Activated CD8-positive, alpha-beta memory T cell treated with anti-CD3 and anti-CD28 coated beads for 48 hours (primary cell): ENCODE data around the gene PCNX1.
A peak's percentile ranks its signal among the peaks of the same experiment; 100 is the strongest.
"Not testable (repeated sequence)": the region's sequence is repeated elsewhere in the genome, so short reads cannot be mapped to it uniquely, and the experiment has no call there.

ENCODE experiments used
- DNase-seq, 3 experiments: peaks; one replicate each; pipeline ENCODE4 v3.0.0-alpha.2; 2020; ENCODE audit warnings: low read depth in 2 of 3, low spot score in 2 of 3

PCNX1 gene

DNA sequence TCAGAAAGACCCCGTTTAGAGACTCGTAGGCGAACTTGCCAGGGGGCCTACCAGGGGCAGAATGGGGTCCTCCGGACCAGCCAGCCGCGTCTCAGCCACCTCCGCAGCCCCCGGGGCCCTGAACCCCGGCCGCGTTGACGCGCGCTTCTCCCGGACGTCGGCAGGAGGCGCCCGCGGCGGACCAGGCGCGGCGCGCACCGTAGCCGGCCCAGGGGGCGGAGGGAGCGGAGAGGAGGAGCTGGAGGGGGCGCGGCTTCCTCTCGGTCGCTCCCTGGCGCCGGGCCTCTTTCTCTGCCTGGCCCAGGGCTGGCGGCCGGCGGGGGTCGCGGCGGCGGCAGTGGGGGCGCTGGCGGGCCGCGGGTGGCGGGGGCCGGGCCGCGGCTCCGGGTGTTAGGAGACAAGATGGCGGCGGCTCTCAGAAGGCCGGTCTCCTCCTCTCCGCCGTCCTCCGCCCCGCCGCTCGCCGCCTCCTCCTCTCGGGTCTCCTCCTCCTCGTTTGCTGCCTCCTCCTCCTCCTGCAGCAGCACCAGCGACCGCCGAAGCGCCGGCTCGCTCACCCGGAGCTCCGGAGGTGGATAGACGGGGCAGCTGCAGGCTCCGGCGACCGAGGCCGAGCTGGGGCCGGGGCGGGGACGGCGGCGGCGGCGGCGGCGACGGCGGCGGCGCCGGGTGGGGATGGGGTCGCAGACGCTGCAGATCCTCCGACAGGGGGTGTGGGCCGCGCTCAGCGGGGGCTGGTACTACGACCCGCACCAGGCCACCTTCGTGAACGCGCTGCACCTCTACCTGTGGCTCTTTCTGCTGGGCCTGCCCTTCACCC lies at the start of gene PCNX1:
TSS of gene PCNX1 (plus strand) at position 284 of the 820 bp plus-strand sequence. CDS start at position 676, 392 bp downstream.
- DNase-seq: peak; percentile 74 to 85 (median 82)

DNA sequence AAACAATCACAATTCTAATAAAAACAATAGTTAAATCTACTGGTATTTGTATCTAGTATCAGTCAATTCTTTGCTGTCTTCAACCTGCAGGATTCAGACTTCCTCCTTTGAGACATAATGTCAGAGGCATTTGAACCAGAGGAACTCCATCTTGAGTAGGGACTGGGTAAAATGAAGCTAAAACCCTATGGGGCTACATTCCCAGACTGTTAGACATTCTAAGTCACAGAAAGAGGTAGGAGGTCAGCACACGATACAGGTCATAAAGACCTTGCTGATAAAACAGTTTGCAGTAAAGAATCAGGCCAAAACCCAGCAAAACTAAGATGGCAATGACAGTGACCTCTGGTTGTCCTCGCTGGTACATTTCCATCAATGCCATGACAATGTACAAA lies 49.8 kb upstream of the PCNX1 start:
- DNase-seq: no peak

DNA sequence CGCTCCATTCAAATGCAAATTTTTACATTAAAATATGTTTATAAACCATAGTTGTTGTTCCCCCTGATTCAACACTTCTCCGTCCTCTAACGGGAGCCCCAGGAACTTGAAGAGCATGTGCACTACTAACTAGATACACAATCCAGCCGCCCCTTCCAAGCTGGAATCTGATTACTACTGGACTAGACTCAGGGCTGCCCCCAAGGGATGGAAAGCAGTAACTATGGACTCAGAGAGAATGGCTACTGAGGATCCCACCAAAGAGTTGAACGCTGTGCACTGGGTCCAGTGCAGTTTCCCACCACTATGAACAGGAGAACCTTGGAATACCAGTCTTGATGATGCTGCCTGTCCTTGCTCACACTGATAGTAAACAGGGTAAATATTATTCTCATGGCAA lies 48.6 kb upstream of the PCNX1 start:
- no peak for DNase-seq

DNA sequence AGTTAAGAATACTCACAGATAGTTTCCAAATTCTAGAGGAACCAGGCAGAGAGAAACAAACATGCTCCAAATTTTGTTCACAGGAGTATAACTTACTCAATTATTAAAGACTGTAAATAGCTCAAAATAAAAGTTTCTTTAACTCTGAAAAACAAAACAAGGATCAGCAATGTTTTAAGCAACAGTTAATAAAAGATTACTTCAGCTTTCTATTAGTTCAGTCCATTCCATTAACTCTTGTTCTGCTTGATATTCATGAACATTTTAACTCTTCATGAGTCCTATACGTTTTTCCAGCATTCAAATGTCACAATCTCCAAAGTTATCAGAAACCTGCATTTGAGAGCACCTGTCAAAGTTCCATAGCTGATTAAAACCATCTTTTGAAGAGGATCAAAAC lies 40.3 kb upstream of the PCNX1 start:
- not testable (repeated sequence) for DNase-seq

DNA sequence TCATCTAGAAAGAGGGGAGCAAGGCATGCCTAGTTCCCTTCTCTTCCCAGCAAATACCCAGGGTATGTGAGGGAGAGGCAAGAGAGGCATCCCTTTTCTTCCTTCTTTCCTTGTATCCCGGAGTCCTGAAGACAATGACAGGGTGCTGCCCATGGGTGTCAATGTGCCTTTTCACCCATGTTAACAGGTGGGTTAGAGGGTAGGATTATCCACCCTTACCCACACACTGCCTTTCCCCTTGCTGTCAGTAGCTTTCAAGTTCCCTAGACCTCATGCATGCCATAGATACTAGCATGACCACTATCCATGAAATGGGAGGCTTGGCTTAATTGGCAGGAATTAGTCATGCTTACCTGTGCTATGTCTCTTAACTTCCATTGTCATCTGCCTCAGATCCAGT lies 36.3 kb upstream of the PCNX1 start:
- no peak for DNase-seq

DNA sequence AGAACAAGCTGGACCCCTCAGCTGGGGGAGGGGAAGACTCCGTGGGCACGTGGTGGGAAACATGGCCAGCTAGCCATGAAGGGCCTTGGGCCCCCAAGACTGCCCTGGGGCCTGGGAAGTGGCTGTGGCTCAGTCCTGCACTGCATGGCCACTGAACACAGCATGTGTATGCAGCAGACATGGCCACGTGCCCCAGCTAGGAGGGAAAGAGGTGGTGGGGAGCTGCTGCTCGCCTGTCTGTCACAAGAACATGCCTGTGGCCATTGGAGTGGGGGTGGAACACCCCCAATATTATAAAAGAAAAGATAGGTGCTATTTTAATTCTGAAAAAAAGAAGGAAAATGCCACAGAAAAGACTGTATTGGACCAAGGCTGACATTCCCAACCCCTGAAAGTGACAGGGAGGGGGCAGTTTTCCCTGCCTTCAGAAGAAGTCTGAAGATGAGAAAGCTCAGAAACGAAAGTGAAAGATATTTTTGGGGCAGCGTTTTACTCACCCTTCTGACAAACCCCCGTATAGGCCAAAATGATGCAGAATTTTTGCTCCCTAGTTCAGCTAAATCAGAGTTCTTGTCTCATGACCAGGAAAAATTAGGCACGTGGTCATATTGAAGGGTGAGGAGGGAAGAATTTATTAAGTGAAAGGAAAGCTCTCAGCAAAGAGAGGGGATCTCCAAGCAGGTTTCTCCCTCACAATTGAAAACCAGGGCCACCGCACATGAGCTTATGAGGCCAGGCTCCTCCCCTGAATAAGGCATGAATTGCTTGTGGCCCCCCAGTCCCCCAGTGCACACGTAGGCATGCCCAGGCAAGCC lies 35.2 kb upstream of the PCNX1 start:
- no peak for DNase-seq

DNA sequence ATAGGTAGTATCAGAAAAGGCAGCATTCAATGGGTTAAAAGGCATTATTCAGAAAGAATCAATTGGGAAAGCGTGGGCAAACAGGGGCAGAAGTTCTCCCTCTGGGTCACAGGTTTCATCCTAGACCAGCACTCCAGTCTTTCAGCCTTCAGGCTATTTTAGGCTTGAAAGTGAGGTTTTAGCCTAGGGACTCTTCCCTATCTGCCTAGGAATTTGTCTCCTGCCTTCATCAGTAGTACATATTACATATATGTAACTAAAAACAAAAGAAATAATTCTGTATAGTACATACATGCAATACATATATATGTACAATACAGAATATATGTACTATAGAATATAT lies 34.6 kb upstream of the PCNX1 start:
- DNase-seq: no peak

DNA sequence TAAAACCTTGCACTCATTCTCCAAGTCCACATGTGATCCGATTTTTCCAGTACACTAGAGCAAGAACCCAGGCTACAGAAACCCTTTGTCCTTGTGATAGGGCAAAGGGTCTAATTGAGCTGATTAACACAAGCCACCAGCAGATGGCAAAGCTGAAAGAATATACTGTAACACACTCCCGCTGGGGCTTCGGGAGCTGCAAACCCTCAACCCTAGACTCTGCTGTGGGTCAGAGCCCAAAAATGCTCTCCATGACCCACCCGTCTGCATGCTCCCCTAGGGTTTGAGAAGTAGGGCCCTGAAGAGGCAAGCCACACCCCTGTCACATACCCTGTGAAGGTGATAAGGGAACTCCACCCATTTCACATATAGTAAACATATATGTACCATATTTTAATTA lies 33.6 kb upstream of the PCNX1 start:
- no peak for DNase-seq

DNA sequence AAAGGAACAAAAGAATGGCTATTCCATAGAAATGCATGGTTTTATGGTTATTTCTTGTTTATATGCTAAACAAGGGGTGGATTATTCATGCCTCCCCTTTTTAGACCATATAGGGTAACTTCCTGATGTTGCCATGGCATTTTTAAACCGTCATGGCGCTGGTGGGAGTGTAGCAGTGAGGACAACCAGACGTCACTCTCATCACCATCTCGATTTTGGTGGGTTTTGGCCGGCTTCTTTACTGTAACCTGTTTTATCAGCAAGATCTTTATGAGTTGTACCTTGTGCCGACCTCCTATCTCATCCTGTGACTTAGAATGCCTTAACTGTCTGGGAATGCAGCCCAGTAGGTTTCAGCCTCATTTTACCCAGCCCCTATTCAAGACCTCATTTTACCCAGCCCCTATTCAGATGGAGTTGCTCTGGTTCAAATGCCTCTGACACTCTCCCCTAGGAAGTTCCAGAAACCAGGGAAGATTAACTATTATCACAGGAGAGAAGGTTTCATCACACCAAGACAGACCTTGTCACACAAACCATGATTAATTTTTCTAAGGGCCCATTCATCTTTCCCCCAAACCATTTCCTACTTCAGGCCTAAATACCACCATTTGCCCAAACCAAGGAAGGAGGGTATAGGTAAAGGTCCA lies 31.3 kb upstream of the PCNX1 start:
- DNase-seq: not testable (repeated sequence)

DNA sequence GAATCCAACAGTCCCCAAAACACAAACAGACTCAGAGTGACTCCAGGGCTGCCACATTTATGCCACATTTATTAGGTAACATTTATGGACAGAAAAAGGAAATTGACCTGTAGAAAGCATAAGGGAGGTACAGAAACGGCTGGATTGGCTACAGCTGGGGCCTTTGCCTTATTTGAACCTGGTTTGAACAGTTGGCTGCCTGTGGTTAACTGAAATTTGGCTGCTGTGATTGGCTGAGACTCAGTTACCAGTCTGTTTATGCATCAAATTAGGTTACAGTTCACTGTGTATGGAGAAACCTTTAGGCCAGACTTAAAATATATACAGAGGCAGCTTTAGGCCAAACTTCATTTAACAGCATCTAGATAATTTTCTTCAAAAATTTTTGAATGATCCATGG lies 27.8 kb upstream of the PCNX1 start:
- DNase-seq: no peak

DNA sequence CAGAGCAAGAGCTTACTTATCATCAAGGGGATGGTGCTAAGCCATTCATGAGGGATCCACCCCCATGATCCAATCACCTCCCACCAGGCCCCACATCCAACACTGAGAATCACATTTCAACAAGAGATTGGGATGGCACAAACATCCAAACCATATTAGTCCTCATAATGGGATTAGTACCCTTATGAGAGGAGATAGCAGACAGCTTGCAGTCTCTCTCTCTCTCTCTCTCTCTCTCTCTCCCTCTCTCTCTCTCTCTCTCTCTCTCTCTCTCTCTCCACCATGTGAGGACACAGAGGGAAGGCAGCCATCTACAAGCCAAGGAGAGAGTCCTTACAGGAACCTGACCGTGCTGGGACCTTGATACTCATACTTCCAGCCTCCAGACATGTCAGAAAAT lies 26.4 kb upstream of the PCNX1 start:
- DNase-seq: not testable (repeated sequence)

DNA sequence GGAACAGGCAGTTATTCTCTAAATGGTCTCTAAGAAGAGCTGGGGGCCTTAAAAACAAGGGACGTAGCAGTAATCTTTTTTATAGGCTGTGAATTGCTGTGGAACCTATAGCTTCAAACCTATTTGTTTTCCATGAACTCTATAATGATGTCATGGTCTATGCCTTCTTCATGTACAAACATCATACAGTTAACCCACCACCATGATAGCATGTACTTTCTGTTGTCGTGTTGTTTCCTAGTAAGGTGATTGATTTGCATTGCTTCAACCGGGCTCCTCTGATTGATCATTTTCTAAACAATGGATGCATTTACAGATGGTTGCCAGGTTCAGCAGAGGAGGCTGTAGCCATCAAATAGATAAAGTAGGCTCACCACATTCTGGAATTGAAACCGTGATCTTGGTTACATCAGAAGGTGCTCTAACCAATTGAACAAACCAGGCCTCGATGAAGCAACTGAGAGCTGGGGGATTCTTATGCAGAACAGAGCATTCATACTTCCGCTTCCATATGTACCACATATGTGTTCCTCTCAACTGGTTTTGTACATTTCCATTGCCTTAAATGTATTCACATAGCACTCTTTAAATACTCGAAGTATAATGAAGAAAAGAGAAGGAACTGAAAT lies 25.6 kb upstream of the PCNX1 start:
- DNase-seq: no peak

DNA sequence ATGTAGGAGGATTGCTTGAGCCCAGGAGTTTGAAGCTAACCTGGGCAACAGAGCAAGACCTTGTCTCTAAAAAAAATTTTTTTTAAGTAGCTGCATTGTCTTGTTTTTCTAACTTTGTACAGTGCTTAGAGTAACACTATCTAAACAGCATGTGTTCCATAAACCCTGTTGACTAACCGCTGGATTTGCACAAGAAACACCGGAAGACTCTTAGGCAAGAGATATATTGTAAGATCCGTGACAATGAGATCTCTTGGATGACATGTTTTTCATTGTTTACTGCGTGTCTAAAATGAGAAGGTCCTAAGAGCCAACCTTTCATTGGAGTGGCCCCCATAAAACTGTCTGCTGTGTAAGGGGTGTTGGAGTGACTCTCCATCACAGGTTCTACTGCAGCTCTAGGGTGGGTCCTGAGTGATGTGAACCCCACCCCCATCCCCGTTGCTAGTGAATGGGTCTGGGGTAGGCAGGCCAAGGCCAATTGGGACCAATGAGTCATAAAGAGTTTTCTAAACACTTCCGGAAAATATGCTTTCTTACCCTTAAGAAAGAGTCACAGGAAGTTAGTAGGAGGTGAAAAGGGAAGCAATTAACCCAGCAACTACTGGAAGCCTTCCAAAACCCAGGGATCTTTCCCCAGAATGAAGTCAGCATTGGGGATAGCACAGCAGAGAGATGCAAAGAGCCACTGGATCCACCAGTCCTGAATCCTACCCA lies 24.3 kb upstream of the PCNX1 start:
- no peak for DNase-seq

DNA sequence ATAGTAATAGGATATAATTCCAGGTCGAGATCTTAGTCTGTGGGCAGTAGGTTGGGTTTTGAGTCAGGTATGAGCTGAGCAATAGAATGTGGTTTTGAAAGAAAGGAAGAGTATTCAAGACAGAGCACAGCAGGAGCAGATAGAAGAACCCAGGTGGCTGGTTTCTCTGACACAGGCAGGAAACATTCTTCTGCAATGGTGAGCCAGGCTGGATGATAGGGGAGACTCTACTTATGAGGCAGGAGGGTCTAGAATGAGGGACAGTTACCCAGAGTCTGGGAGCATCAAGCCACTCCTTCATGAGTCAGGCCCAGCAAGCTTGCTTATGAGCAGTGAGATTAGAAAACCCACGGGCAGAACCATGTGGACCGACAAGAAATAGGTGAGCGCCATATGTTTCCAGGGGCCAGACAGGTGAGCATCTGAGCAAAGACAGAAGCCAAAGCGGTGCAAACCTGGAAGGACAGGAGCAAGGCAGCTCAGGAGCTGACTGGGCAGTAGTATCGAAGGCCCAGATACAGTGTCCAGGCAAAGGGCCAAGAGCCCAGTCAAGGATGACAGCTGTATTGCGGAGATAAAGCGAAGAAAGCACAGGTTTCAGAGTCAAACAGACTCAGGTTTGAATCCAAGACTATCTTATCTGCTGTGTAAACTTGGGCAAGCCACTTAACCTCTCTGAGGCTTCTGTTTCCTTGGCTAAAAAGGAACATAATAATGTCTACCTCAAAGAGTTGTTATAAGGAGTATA lies 22.5 kb upstream of the PCNX1 start:
- DNase-seq: no peak

DNA sequence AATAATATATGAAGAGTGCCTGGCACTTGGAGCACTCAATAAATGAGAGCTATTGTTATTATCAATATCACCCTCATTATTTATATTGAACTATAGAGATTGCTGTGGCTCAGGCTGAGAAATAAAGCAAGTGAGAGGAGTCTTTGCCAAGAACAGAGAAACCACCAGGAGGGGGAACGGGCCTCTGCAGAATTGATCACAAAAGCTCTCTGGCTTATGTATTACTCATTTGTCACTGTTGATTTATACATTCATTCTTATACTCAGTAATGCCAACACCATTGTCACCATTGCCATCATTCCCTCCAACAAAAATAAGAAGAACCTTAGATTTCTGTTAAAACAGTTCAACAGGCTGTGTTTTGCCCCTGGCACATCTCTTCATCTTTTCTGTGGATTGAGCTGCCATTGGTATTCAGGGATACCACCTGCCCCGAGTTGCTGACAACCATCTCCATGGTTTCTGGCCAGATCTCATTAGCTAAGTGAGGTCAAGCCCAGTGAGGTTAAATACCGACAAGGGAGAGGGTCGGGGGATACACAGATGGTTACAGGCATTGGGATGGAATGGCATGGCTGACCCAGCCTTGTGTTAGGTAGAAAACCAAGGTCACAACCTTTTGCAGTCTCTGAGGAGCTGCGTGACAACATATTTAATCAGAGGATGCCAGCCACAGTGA lies 21.8 kb upstream of the PCNX1 start:
- DNase-seq: no peak

DNA sequence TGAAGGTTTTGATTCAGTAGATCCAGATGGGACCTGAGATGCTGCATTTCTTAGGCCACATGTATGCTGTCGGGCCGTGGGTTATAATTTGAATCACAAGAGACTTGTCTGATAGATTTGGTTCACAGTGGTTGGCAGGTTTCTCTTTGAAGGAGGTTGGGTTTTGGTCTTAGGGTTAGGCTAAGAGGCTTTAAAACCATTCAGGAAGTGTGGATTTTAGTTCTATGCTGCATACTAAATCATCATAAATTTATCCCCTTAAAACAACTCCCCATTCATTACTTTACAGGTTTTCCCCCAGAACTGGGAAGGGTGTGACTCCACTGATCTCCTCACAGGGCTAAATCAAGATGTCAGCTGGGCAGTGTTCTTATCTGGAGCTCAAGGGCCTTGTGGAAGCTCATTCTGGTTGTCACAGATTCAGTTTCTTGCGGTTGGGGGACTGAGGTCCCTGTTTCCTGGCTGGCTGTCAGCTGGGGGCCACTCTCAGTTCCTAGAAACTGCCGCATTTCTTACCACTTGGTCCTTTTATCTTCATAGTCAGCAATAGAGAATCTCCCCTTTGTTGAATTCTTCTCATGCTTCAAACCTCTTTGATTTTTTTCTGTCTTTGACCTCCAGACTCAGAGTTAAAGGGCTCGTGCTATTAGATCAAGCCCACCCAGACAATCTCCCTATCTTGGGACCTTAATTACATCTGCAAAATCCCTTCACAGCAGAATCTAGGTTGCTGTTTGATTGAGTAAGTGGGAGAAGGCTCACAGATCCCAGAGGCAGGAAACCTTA lies 20.6 kb upstream of the PCNX1 start:
- no peak for DNase-seq

DNA sequence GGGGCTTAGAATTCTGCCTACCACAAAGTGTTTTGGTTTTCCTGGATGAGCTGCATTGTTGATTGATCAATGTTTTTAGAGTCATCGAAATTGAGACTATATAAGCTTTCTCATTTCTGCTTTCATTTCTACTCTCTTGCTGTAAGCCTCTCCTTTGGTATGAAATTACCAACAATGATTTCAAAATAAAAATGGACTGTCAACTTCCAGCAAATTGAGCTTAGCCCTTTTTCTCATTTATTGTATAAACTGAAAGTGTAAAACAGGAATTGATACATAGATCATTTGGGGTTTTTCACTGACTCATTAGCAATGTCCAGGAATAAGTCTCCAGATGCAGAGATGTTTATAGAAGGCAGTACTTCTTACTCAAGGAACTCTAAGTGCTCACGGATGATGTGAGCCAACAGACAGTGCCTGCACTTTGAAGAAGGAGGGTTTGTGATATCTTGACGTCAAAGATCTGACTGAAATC lies 20.0 kb upstream of the PCNX1 start:
- no peak for DNase-seq

DNA sequence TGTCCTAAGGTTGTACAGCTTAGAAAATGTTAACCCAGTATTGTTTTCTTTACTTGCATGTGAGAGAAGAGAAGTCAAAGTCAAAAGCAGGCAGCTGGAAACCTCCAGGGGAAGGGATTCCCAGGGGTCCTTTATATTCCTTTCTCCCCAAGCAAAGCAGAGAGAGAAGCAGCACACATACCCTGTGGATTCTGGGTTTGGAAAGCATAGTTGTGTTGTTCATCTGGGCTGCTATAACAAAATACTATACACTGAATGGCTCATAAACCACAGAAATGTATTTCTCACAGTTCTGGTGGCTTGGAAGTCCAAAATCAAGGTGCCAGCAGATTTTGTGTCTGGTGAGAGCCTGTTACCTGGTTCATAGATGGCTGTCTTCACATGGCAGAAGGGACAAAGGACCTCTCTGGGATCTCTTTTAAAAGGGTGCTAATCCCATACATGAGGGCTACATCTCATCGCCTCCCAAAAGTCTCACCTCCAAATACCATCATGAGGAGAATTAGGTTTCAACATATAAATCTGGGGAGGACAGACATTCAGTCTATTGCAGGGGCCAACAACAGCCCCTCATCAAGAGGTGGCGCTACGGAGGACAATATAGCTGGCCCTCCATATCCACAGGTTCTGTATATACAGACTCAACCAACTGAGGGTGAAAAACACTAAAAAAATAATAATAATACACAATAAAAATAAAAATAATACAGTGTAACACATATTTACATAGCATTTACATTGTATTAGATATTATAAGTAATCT lies 19.3 kb upstream of the PCNX1 start:
- no peak for DNase-seq
